CD14-positive monocyte (primary cell): ENCODE results near the gene CDH8. TPM values are rescaled to one million over a fixed set of nuclear protein-coding genes. Genes with fewer than 3 reads are reported as not detected.

Experiments used
- DNase-seq, 3 donors: peaks; one replicate each; pipeline ENCODE4 v3.0.0-alpha.2; 2011 to 2022
- H2AFZ ChIP-seq: 2 replicates; pipeline ENCODE4 v1.6.0; 2012; ENCODE audit warnings: mild to moderate bottlenecking, low read depth, low read length, inconsistent platforms; ENCODE audit not compliant: insufficient read depth, poor library complexity, severe bottlenecking
- H3K27ac ChIP-seq, 2 donors: 1 replicate in 1 of 2; 2 replicates in 1 of 2; pipeline ENCODE4 v1.5.1; 2012 to 2013; ENCODE audit warnings: low read length in 2 of 2, control low read depth in 1 of 2, inconsistent platforms in 1 of 2, low read depth in 1 of 2, mild to moderate bottlenecking in 1 of 2
- H3K27me3 ChIP-seq, 2 donors: one replicate each; pipeline versions ENCODE4 v1.6.0 to v1.6.1; 2011 to 2013; ENCODE audit warnings: low read length in 2 of 2; ENCODE audit not compliant: control insufficient read depth in 2 of 2, insufficient read depth in 2 of 2
- H3K36me3 ChIP-seq, 2 donors: replicated peaks in 1 of 2; 1 replicate in 1 of 2; 2 replicates in 1 of 2; pipeline versions ENCODE4 v1.5.1 to v1.6.1; 2012 to 2013; ENCODE audit warnings: low read length in 2 of 2, control low read depth in 1 of 2, inconsistent platforms in 1 of 2, mild to moderate bottlenecking in 1 of 2; ENCODE audit not compliant: insufficient read depth in 2 of 2, control insufficient read depth in 1 of 2
- H3K4me1 ChIP-seq, 2 donors: 1 replicate in 1 of 2; 2 replicates in 1 of 2; pipeline versions ENCODE4 v1.5.1 to v1.6.1; 2012 to 2013; ENCODE audit warnings: low read length in 2 of 2, control low read depth in 1 of 2, inconsistent platforms in 1 of 2, mild to moderate bottlenecking in 1 of 2, moderate library complexity in 1 of 2; ENCODE audit not compliant: insufficient read depth in 2 of 2, control insufficient read depth in 1 of 2
- H3K4me2 ChIP-seq: replicated peaks from 2 replicates; pipeline ENCODE3; 2012; ENCODE audit warnings: low read length, moderate library complexity, mild to moderate bottlenecking; ENCODE audit not compliant: poor library complexity, severe bottlenecking; ENCODE audit errors: extremely low read depth
- H3K4me3 ChIP-seq, 3 experiments: fragments of 200-600 bp in 1 of 3; sonication (generic) in 1 of 3; replicated peaks in 1 of 3; 1 replicate in 2 of 3; 2 replicates in 1 of 3; pipeline ENCODE4 v1.5.1; 2011 to 2013; ENCODE audit warnings: low read length in 3 of 3, mild to moderate bottlenecking in 3 of 3, control low read depth in 2 of 3, low read depth in 2 of 3, inconsistent platforms in 1 of 3, moderate library complexity in 1 of 3
- H3K79me2 ChIP-seq: 2 replicates; pipeline ENCODE4 v1.6.0; 2012; ENCODE audit warnings: mild to moderate bottlenecking, control low read depth, inconsistent platforms, low read length, moderate library complexity; ENCODE audit not compliant: insufficient read depth
- H3K9ac ChIP-seq: 2 replicates; pipeline ENCODE4 v1.6.0; 2017; ENCODE audit warnings: low read length, mild to moderate bottlenecking; ENCODE audit not compliant: insufficient read depth, poor library complexity, severe bottlenecking
- H3K9me3 ChIP-seq, 2 donors: replicated peaks in 1 of 2; 1 replicate in 1 of 2; 2 replicates in 1 of 2; pipeline versions ENCODE4 v1.5.1 to v1.6.1; 2012 to 2013; ENCODE audit warnings: low read length in 2 of 2, control low read depth in 1 of 2; ENCODE audit not compliant: control insufficient read depth in 1 of 2, insufficient read depth in 1 of 2
- H4K20me1 ChIP-seq: 2 replicates; pipeline ENCODE4 v1.6.0; 2012; ENCODE audit warnings: mild to moderate bottlenecking, low read length, control low read depth, moderate library complexity; ENCODE audit not compliant: insufficient read depth
- H3K27ac Mint-ChIP-seq, 7 donors: one replicate each; pipeline ENCODE4 v1.8.0; 2020; ENCODE audit warnings: mild to moderate bottlenecking in 7 of 7, mixed read lengths in 7 of 7, moderate library complexity in 6 of 7, inconsistent platforms in 2 of 7
- H3K27me3 Mint-ChIP-seq, 3 donors: one replicate each; pipeline ENCODE4 v1.8.0; 2021 to 2022; ENCODE audit warnings: low read depth in 3 of 3, mild to moderate bottlenecking in 3 of 3, mixed read lengths in 3 of 3, moderate library complexity in 3 of 3, inconsistent platforms in 1 of 3
- H3K36me3 Mint-ChIP-seq, 2 donors: one replicate each; pipeline ENCODE4 v1.8.0; 2020; ENCODE audit warnings: mixed read lengths in 2 of 2, inconsistent platforms in 1 of 2, mild to moderate bottlenecking in 1 of 2
- H3K4me1 Mint-ChIP-seq: one replicate; pipeline ENCODE4 v1.8.0; 2020; ENCODE audit warnings: mild to moderate bottlenecking, mixed read lengths
- H3K4me3 Mint-ChIP-seq, 2 donors: one replicate each; pipeline ENCODE4 v1.8.0; 2020; ENCODE audit warnings: mild to moderate bottlenecking in 2 of 2, mixed read lengths in 2 of 2, moderate library complexity in 1 of 2
- H3K9me3 Mint-ChIP-seq, 7 donors: one replicate each; pipeline ENCODE4 v1.8.0; 2020 to 2022; ENCODE audit warnings: mixed read lengths in 7 of 7, mild to moderate bottlenecking in 6 of 7, moderate library complexity in 6 of 7, inconsistent platforms in 2 of 7
- CTCF ChIP-seq: fragments of 200-600 bp; IDR thresholded peaks from one replicate; pipeline ENCODE4 v1.8.0; 2022; ENCODE audit warnings: antibody characterized with exemption, mild to moderate bottlenecking
- WGBS: methylation state at CpG from one replicate; pipeline ENCODE4 v1.1.5; 2013; ENCODE audit warnings: missing lambda C conversion rate; ENCODE audit not compliant: insufficient coverage; 5-methylcytosine and 5-hydroxymethylcytosine counted together
- intact Hi-C, 2 donors: fragments of 100-400 bp; cut with micrococcal nuclease; formaldehyde crosslinking; loops; one replicate each; pipeline versions ENCODE4 v1.15.0 to v1.15.1; 2023
- polyA plus RNA-seq, 3 donors: library from polyadenylated mRNA; depleted of rRNA in 1 of 3; unstranded in 2 of 3; stranded (reverse) in 1 of 3; fragments of 300-500 nt in 2 of 3; fragments of >200 nt in 1 of 3; fragmentation: Illumina TruSeq in 2 of 3; gene quantifications; 1 replicate in 2 of 3; 2 replicates in 1 of 3; pipeline ENCODE4 v1.2.3, GENCODE V29; 2012 to 2021

CDH8 gene
- polyA plus RNA-seq, 3 donors = not detected

DNA sequence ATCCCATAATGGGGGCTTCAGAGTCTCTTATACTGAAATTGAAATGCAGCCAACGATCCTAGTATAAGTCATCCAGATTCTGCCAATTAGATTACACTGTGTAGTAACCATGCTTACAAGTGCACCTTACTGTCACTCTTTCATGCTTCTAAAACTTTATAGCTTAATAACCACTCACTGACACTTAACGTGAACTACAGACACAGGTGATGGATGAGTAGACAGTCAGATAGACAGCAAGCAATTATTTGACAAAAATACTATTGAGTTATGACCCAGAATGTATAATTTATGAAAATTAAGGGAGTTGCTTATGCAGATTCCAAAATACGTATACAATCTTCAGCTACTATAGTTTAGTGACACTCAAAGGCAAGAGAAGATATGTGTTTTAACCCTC lies 6.3 kb downstream of the CDH8 start:
- WGBS = no CpG with 5 or more reads among the region's 3 CpGs

GRCh38 chr16:62022688-62023087 lies 13.6 kb downstream of the CDH8 start:
- Histone ChIP-seq H3K4me2 (no peak overlapping the region), H3K27ac (no peak overlapping the region), H3K4me3 (no peak overlapping the region), H4K20me1 (no peaks in the 10 kb centered on the region), H3K79me2 (no peaks in the 10 kb centered on the region), H2AFZ (no peak overlapping the region), H3K27me3 (no peaks in the 10 kb centered on the region), H3K9ac (no peak overlapping the region), H3K4me1 (no peaks in the 10 kb centered on the region), H3K9me3 (no peaks in the 10 kb centered on the region), H3K36me3 (no peaks in the 10 kb centered on the region)
- DNase-seq = no peak
- Mint-ChIP-seq H3K4me1 (no peaks in the 10 kb centered on the region), H3K9me3 (no peaks in the 10 kb centered on the region), H3K36me3 (no peaks in the 10 kb centered on the region), H3K27ac (no peak overlapping the region), H3K4me3 (no peak overlapping the region), H3K27me3 (no peaks in the 10 kb centered on the region)
- 64% methylated on average over 2 of the region's 3 CpGs for WGBS
- TF ChIP-seq CTCF = no peak
- intact Hi-C loops = no loop called here

More for the DNA sequence above, 6.3 kb downstream of the CDH8 start:
- H3K27me3 Mint-ChIP-seq = peaks cover 19 to 27% (median 20%) of the 10 kb centered on the region in 3 donors
- Histone ChIP-seq H3K4me3 (no peak overlapping the region), H3K4me1 (no peaks in the 10 kb centered on the region), H3K27me3 (peaks cover 13 to 22% of the 10 kb centered on the region in 2 donors), H2AFZ (no peak overlapping the region), H3K79me2 (no peaks in the 10 kb centered on the region), H4K20me1 (no peaks in the 10 kb centered on the region), H3K36me3 (no peaks in the 10 kb centered on the region), H3K9me3 (peaks cover 0 to 9% of the 10 kb centered on the region in 2 donors), H3K4me2 (no peak overlapping the region), H3K27ac (no peak overlapping the region), H3K9ac (no peak overlapping the region)
- peaks cover 0 to 4% (median 0%) of the 10 kb centered on the region in 7 donors for H3K9me3 Mint-ChIP-seq
- no peak overlapping the region for H3K4me3 Mint-ChIP-seq
- no peak for DNase-seq
- H3K4me1 Mint-ChIP-seq = no peaks in the 10 kb centered on the region
- H3K36me3 Mint-ChIP-seq = no peaks in the 10 kb centered on the region
- TF ChIP-seq CTCF = no peak
- intact Hi-C loops = no loop called here
- H3K27ac Mint-ChIP-seq = no peak overlapping the region
